MM.1S (cell line): ENCODE results near the gene C2CD2.

Experiments
- CTCF ChIP-seq: fragments of 300-600 bp; sonication (generic); IDR thresholded peaks from 2 replicates; pipeline ENCODE4 v1.5.1; 2016; ENCODE audit warnings: antibody characterized with exemption, low read length, mixed read lengths
- EZH2 ChIP-seq: fragments of 300-600 bp; sonication (generic); optimal IDR thresholded peaks from 2 replicates; pipeline ENCODE3; 2017; ENCODE audit warnings: low read depth, mild to moderate bottlenecking, antibody characterized with exemption, low read length, mixed read lengths
- EZH2phosphoT487 ChIP-seq: fragments of 300-600 bp; sonication (generic); IDR thresholded peaks from 2 replicates; pipeline ENCODE4 v1.6.1; 2018; ENCODE audit warnings: antibody characterized with exemption, low read length

- TF ChIP-seq CTCF (no peak), EZH2 (no peak), EZH2phosphoT487 (no peak)
Measured at GRCh38 chr21:42003051-42003461, 49.2 kb upstream of the C2CD2 start.
